Hematopoietic multipotent progenitor cell treated with erythropoietin and hydrocortisone succinate and interleukin-3 and kit ligand, for 17 days (in vitro differentiated cells): ENCODE data around the gene TNK2.
A peak's percentile ranks its signal among the peaks of the same experiment; 100 is the strongest.
"Not testable (repeated sequence)": the region's sequence is repeated elsewhere in the genome, so short reads cannot be mapped to it uniquely, and the experiment has no call there.

Source experiments
- DNase-seq: peaks from one replicate; pipeline ENCODE4 v3.0.0-alpha.2; 2015; ENCODE audit warnings: low spot score

The TNK2 gene

DNA sequence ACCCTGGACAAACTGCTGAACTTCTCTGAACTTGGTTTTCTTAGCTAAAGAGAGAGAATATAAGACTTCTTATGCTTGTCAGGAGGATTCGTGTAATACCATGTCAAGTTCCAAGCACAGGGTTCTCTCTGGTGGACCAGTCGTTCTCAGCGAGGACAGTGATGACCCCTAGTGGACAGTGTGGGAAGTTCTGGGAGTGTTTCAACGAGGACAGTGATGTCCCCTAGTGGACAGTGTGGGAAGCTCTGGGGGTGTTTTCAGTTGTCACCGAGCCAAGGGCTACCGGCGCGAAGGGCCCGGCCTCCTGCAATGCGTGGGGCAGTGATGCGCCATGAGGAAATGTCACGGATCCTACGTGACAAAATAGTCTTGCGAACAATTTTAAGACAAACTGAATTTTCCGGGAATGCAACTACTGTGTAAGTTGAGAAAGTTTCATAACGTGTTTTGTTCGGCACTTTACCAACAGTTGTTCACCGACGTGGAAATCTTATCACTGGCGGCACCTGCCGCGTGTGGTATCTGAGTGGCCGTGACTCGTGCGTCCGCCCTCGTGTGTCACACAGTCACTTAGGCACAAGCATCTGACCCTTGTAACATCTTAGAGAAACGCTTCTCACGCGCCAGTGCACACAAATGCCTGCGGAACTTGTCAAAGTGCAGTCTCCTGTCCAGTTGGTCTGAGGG, 57.4 kb downstream of the TNK2 start:
- peak; percentile 96 for DNase-seq

DNA sequence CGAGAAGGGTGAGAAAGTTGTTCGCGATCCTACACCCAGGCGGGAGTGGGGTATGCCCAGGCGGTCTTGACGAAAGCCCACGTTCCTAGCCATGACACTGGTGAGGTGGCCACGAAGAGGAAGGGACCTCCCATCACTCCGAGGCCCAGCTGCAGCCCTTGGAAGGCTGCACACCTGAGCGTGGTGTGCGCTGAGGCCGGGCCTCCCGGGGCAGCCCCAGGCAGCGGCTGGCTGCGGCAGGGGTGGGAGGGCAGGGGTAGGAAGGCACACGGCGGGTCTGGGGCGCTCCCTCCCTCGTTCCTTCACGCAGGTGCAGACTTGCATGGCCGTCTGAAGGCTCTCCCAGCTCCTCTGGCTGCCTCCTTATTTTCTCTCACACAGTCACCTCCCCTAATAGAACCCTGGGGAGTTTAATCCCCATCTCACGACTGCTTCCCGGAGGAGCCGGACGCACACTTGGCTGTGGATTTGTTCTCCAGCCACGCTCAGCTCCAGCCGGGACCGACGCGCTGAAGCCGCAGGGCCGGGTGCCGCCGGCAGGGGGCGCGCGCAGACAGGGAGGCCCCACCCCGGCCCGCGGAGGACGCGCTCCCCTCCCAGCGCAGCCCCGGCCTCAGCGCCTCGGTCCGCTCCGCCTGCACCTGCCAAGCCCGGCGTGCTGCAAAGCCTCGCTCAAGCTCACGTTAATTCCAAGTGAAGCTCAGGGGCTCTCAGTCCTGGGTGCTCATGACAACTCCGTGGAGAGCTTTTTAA, 58.9 kb downstream of the TNK2 start:
- DNase-seq, result peak; percentile 67

- no peak for DNase-seq
These were observed 61.0 kb downstream of the TNK2 start for GRCh38 chr3:195847055-195847950.

DNA sequence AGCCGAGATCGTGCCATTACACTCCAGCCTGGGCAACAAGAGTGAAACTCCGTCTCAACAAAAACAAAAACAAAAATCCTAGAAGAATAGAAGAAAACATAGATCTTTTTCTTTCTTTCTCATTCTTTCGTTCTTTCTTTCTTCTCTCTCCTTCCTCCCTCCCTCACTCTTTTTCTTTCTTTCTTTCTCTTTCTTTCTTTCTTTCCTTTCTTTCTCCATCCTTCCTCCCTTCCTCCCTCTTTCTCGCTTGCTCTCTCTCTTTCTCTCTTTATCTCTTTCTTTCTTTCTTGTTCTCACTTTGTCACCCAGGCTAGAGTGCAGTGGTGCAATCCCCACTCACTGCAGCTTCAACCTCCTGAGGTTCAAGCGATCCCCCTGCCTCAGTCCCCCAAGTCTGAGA, 62.9 kb downstream of the TNK2 start:
- no peak for DNase-seq

DNA sequence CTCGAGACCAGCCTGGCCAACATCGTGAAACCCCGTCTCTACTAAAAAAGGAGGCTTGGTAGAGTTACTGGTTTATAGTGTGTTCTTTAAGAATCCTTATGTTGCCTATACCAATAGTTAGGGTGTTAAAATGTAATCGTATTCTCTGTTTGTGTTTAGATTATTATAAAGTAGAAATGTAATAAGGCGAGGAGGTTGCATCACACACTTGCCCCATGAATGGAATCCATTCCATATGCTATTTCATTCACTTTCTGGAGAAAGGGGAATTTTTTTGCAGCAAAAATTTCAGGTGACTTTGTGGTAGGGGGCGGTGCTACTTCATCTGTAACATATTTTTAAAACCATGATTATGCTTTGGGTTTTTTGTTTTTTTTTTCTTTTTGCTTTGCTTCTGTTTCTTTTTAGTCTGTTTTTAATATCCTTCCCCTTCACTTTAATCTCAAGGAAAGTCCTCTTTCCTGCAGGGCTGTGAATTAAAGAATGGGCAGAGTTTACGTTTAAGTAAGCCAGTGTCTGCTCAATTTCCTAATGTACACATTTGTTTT, 63.6 kb downstream of the TNK2 start:
- DNase-seq, result no peak

- DNase-seq, result no peak
These were observed 68.9 kb downstream of the TNK2 start for GRCh38 chr3:195839260-195840010.

DNA sequence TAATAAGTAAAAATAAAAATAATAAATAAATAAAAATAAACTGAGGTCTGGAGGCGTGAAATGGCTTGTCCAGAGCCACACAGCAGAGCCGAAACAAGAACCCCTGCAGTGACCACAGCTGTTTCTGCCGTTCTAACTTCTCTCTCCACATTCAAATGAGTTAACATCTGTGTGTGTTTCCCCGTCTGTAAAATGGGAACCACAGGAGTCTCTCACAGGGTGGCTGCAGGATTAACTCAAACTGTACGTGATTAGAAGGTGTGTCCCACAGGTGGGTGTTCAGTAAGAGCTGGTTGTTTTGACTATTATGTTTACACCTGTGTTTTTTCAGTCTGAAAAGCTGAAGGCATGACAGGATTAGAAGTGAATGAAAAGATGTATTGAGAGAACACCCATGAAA, 69.6 kb downstream of the TNK2 start:
- DNase-seq, result no peak

GRCh38 chr3:195836476-195837135, 71.7 kb downstream of the TNK2 start:
- DNase-seq, result no peak

DNA sequence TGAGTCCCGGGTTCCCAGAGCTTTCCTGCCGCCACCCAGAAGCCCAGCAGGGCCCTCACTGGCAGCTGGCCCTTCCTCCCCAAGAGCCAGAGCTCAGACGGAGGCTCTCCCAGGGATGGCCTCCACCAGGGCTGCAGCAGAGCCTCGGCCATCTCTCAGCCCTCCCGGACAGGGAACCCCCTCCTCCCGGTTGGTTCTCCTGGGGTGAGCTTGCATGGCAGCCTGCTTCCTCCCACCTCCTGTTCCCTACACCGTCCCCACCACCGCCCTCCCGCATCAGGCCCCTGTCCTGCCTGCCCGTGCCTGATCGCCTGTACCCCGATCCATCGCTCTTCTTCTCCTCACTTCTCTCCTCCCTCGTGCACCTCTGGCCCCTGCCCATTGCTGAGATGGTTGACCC, 72.6 kb downstream of the TNK2 start:
- DNase-seq, result no peak

DNA sequence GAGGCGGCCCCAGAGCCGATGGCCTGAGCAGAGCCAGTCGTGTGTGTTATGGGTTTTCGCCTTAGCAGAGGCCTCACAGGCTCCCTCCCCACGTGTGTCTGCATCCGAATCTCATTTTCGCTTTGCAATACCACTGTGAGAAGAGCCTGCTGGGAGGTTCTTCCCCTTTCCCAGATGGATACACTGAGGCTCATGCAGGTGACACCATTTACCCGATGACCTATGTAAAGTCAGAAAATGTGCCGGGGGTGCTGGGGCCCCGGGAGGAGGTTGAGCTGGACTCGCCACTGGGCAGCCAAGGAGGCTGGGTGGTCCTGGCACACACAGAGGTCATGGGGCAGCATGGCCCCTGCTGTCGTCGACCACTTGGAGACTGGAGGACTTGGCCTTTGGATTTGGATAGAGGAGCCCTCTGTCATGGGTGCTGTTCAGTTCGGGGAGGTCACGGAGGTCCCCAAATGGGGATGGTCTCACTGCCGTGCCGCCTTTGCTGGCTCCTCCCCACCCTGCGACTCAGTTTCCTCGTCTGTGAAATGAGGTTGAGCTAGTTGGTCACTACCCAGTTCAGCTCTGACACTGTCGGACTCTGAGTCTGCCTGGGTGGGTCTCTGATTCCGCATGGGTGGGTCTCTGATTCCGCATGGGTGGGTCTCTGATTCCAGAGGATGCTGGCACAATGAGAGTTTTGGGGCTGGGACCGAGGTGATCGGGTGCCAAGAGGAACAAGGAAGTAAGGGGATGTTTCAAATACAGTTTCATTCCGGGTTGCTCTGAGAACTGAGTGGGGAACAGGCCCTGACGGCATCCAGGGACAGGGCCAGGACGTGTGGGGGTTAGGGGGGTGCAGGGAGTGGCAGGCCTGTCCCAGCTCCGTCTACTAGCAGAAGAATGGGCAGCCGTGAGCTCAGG, 73.4 kb downstream of the TNK2 start:
- DNase-seq, result no peak

- DNase-seq, result no peak
These were observed 78.5 kb downstream of the TNK2 start for GRCh38 chr3:195829897-195830254.

GRCh38 chr3:195828762-195829161, 79.6 kb downstream of the TNK2 start:
- DNase-seq, result no peak

GRCh38 chr3:195825857-195826804, 82.2 kb downstream of the TNK2 start:
- no peak for DNase-seq

DNA sequence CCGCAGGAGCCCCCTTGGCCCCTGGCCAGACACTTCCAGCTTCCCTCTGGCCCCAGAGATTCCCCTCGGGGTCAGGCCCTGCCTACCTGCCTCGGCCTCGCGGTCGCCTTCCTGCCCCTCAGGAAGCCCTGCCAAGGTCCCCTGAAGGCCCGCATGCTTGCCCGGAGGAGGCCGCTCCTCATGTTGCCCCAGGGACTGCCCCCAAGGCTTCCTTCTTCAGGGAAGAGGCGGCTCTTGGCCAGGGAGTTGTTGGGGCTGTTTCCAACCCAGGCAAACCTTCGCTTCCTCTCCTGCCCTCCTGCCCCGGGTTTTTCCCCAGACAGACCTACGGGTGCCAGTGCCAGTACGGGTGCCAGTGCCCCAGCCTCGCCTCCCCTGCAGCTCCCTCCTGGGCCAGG, 83.2 kb downstream of the TNK2 start:
- DNase-seq, result no peak

DNA sequence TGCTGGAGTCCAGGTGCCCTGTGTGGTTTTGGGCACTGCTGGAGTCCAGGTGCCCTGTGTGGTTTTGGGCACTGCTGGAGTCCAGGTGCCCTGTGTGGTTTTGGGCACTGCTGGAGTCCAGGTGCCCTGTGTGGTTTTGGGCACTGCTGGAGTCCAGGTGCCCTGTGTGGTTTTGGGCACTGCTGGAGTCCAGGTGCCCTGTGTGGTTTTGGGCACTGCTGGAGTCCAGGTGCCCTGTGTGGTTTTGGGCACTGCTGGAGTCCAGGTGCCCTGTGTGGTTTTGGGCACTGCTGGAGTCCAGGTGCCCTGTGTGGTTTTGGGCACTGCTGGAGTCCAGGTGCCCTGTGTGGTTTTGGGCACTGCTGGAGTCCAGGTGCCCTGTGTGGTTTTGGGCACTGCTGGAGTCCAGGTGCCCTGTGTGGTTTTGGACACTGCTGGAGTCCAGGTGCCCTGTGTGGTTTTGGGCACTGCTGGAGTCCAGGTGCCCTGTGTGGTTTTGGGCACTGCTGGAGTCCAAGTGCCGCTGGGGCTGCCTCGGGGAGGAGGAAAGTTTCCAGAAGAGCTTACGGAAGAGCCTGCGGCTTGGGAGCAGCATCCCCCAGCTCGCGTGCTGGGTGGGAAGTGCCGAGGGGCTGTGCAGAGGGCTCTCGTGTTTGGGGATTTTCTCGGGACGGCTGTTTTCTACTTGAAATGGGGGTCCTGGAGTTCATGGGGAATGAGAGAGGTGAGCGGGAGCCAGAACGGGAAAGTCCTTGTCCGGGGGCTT, 83.7 kb downstream of the TNK2 start:
- DNase-seq, result not testable (repeated sequence)

- no peak for DNase-seq
These were observed 84.4 kb downstream of the TNK2 start for GRCh38 chr3:195823999-195824398.

DNA sequence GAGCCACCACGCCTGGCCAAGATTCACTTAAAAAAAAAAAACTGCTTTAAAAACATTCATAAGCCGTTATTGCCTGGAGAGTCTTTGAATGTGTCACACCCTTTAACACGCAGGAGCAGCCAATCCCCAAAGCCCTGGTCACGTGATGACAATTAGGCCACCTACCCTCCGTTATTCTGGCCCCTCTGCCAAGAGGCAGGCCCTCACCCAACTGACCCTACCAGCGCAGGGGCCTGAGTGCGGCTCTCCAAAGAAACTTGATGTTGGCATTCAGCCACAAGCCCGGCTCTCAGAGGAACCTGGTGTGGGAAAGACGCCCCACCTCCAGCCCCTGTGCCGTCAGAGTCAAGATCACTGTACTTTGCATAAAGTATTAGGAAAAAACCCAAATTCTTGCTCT, 85.1 kb downstream of the TNK2 start:
- no peak for DNase-seq

DNA sequence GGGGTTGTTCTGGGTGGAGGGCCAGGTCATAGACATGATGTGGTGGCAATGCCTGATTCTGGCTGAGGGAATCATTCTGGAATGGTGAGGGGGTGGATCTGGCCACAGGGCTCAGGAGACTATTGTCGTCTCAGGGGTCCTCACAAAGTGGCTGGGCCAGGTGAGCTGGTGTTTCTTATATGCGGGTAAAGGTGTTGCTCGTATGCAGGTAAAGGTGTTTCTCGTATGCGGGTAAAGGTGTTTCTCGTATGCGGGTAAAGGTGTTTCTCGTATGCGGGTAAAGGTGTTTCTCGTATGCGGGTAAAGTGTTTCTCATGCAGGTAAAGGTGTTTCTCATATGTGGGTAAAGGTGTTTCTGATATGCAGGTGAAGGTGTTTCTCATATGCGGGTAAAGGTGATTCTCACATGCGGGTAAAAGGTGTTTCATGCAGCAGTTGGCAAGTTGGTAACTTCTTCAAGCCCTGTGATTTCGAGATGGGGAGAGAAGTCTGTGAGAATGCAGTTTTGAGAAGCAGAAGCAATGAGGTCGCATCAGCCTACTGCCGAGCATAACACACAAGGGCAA, 86.1 kb downstream of the TNK2 start:
- DNase-seq, result no peak
